H9 (cell line): ENCODE measurements around the gene COL4A6. TPM values are rescaled to one million over a fixed set of nuclear protein-coding genes. Genes with fewer than 3 reads are reported as not detected.

Experiments used
- DNase-seq: peaks from one replicate; pipeline ENCODE4 v3.0.0-alpha.2; 2017
- H2AFZ ChIP-seq: one replicate; pipeline ENCODE4 v1.6.1; 2013; ENCODE audit warnings: mild to moderate bottlenecking, low read length, control low read depth, moderate library complexity
- H2AK5ac ChIP-seq: 2 replicates; pipeline ENCODE4 v1.6.1; 2013; ENCODE audit warnings: low read length, control low read depth, mixed read lengths; ENCODE audit not compliant: insufficient read length
- H2BK120ac ChIP-seq: one replicate; pipeline ENCODE4 v1.6.1; 2013; ENCODE audit warnings: low read depth, mild to moderate bottlenecking, low read length, control low read depth, inconsistent platforms; ENCODE audit not compliant: poor library complexity, severe bottlenecking
- H2BK12ac ChIP-seq: 2 replicates; pipeline ENCODE4 v1.6.1; 2013; ENCODE audit warnings: low read length, control low read depth, mixed read lengths, low read depth; ENCODE audit not compliant: insufficient read length
- H2BK15ac ChIP-seq: 2 replicates; pipeline ENCODE4 v1.6.1; 2013; ENCODE audit warnings: low read depth, low read length, control low read depth
- H2BK20ac ChIP-seq: one replicate; pipeline ENCODE4 v1.6.1; 2013; ENCODE audit warnings: low read depth, mild to moderate bottlenecking, low read length, control low read depth, inconsistent platforms; ENCODE audit not compliant: poor library complexity, severe bottlenecking
- H2BK5ac ChIP-seq: 2 replicates; pipeline ENCODE4 v1.6.1; 2013; ENCODE audit warnings: low read length, control low read depth, mixed read lengths; ENCODE audit not compliant: insufficient read length
- H3K14ac ChIP-seq: 2 replicates; pipeline ENCODE4 v1.6.1; 2013; ENCODE audit warnings: low read length, control low read depth; ENCODE audit not compliant: insufficient read depth
- H3K18ac ChIP-seq: 2 replicates; pipeline ENCODE4 v1.6.1; 2013; ENCODE audit warnings: low read depth, mild to moderate bottlenecking, mixed read lengths, low read length, control low read depth; ENCODE audit not compliant: insufficient read length
- H3K23ac ChIP-seq: 2 replicates; pipeline ENCODE4 v1.6.1; 2013; ENCODE audit warnings: low read length, control low read depth, mixed read lengths, low read depth; ENCODE audit not compliant: insufficient read length
- H3K23me2 ChIP-seq: 2 replicates; pipeline ENCODE4 v1.6.1; 2013; ENCODE audit warnings: low read depth, mild to moderate bottlenecking, mixed read lengths, low read length, control low read depth; ENCODE audit not compliant: insufficient read length, poor library complexity, severe bottlenecking
- H3K27ac ChIP-seq: 2 replicates; pipeline ENCODE4 v1.5.1; 2013; ENCODE audit warnings: low read length, control low read depth, mixed read lengths, low read depth; ENCODE audit not compliant: insufficient read length
- H3K27me3 ChIP-seq: 2 replicates; pipeline ENCODE4 v1.6.1; 2013; ENCODE audit warnings: low read length, control low read depth, inconsistent platforms; ENCODE audit not compliant: insufficient read depth
- H3K4ac ChIP-seq: 2 replicates; pipeline ENCODE4 v1.6.1; 2013; ENCODE audit warnings: low read depth, mild to moderate bottlenecking, control low read depth, inconsistent platforms, low read length, moderate library complexity
- H3K4me1 ChIP-seq: 2 replicates; pipeline ENCODE4 v1.6.1; 2013; ENCODE audit warnings: low read length, control low read depth, inconsistent platforms; ENCODE audit not compliant: insufficient read depth
- H3K4me2 ChIP-seq: 2 replicates; pipeline ENCODE4 v1.6.1; 2013; ENCODE audit warnings: low read length, control low read depth, mixed read lengths; ENCODE audit not compliant: insufficient read length, insufficient read depth
- H3K56ac ChIP-seq: 2 replicates; pipeline ENCODE4 v1.6.1; 2013; ENCODE audit warnings: low read depth, mild to moderate bottlenecking, mixed read lengths, low read length, control low read depth; ENCODE audit not compliant: insufficient read length
- H3K79me1 ChIP-seq: 2 replicates; pipeline ENCODE4 v1.6.1; 2013; ENCODE audit warnings: low read depth, mild to moderate bottlenecking, moderate library complexity, low read length, control low read depth, inconsistent platforms; ENCODE audit not compliant: insufficient read depth, poor library complexity, severe bottlenecking
- H3K79me2 ChIP-seq: 2 replicates; pipeline ENCODE4 v1.6.1; 2013; ENCODE audit warnings: low read length, control low read depth, inconsistent platforms; ENCODE audit not compliant: insufficient read depth
- H3K9ac ChIP-seq: 2 replicates; pipeline ENCODE4 v1.6.1; 2013; ENCODE audit warnings: low read length, control low read depth, mixed read lengths; ENCODE audit not compliant: insufficient read length; ENCODE audit errors: extremely low read depth
- H3K9me3 ChIP-seq: one replicate; pipeline ENCODE4 v1.6.1; 2013; ENCODE audit warnings: low read depth, low read length, inconsistent platforms; ENCODE audit not compliant: control insufficient read depth
- H3T11ph ChIP-seq: one replicate; pipeline ENCODE4 v1.6.1; 2013; ENCODE audit warnings: mild to moderate bottlenecking, low read length, control low read depth, inconsistent platforms
- H4K20me1 ChIP-seq: one replicate; pipeline ENCODE4 v1.6.1; 2013; ENCODE audit not compliant: control insufficient read depth, insufficient read length, insufficient read depth
- H4K5ac ChIP-seq: 2 replicates; pipeline ENCODE4 v1.6.1; 2013; ENCODE audit warnings: low read depth, mild to moderate bottlenecking, mixed read lengths, low read length, control low read depth; ENCODE audit not compliant: insufficient read length
- H4K8ac ChIP-seq: replicated peaks from 2 replicates; pipeline ENCODE4 v1.6.1; 2013; ENCODE audit warnings: low read length, control low read depth, mixed read lengths, low read depth; ENCODE audit not compliant: insufficient read length
- H4K91ac ChIP-seq: 2 replicates; pipeline ENCODE4 v1.6.1; 2013; ENCODE audit warnings: low read depth, mild to moderate bottlenecking, moderate library complexity, mixed read lengths, low read length, control low read depth; ENCODE audit not compliant: insufficient read length
- H3K27ac Mint-ChIP-seq, 3 experiments: 2 replicates in 2 of 3; 3 replicates in 1 of 3; pipeline ENCODE4 v1.8.0; 2020 to 2021; ENCODE audit warnings: mixed read lengths in 3 of 3, mild to moderate bottlenecking in 1 of 3, moderate library complexity in 1 of 3
- H3K27me3 Mint-ChIP-seq: 2 replicates; pipeline ENCODE4 v1.8.0; 2021; ENCODE audit warnings: low read depth, mild to moderate bottlenecking, moderate library complexity, mixed read lengths
- H3K36me3 Mint-ChIP-seq, 3 experiments: 2 replicates in 2 of 3; 3 replicates in 1 of 3; pipeline ENCODE4 v1.8.0; 2020 to 2021; ENCODE audit warnings: low read depth in 3 of 3, mixed read lengths in 3 of 3; ENCODE audit not compliant: insufficient read depth in 1 of 3
- H3K4me1 Mint-ChIP-seq, 2 experiments: 2 replicates each; pipeline ENCODE4 v1.8.0; 2020; ENCODE audit warnings: mixed read lengths in 2 of 2
- H3K4me3 Mint-ChIP-seq, 2 experiments: 2 replicates in 1 of 2; 3 replicates in 1 of 2; pipeline ENCODE4 v1.8.0; 2020 to 2021; ENCODE audit warnings: mild to moderate bottlenecking in 2 of 2, mixed read lengths in 2 of 2, moderate library complexity in 1 of 2
- H3K9me3 Mint-ChIP-seq, 2 experiments: 2 replicates in 1 of 2; 3 replicates in 1 of 2; pipeline ENCODE4 v1.8.0; 2020; ENCODE audit warnings: mild to moderate bottlenecking in 2 of 2, mixed read lengths in 2 of 2, moderate library complexity in 1 of 2
- WGBS: extraction: QIAGEN DNeasy Blood & Tissue Kit; methylation state at CpG from one replicate; pipeline ENCODE4 v1.1.7; 2013; ENCODE audit warnings: missing lambda C conversion rate, low lambda C conversion rate, mixed read lengths; ENCODE audit not compliant: insufficient read length; ENCODE audit errors: extremely low coverage; 5-methylcytosine and 5-hydroxymethylcytosine counted together
- total RNA-seq: library from RNA; stranded (reverse); gene quantifications from 2 replicates; pipeline ENCODE4 v1.2.1, GENCODE V29; 2021
- TF ChIP-seq, protein P1 (sequence below): fragments of 200-600 bp; sonication (generic); conservative IDR thresholded peaks from 3 replicates; pipeline ENCODE4 v1.8.0; 2021; ENCODE audit warnings: antibody characterized with exemption, mild to moderate bottlenecking

Gene COL4A6
- total RNA-seq, 1 experiment from 2014 or later, result 16.7 TPM

GRCh38 chrX:108132034-108132433 is 306.2 kb downstream of the COL4A6 start:
- Mint-ChIP-seq H3K4me3 (no peak overlapping the region), H3K4me1 (peaks cover 10 to 12% of the 10 kb centered on the region in 2 experiments), H3K27ac (no peak overlapping the region), H3K36me3 (no peaks in the 10 kb centered on the region; a peak in 2 of 7 replicates), H3K27me3 (no peaks in the 10 kb centered on the region; the same call in 1 of the 2 replicates), H3K9me3 (no peaks in the 10 kb centered on the region)
- no peaks in the 10 kb centered on the region for H3K79me1 ChIP-seq
- no peak overlapping the region for H3K4ac ChIP-seq
- H3K4me1 ChIP-seq, result peaks cover 4% of the 10 kb centered on the region; the same call in 1 of the 2 replicates
- TF ChIP-seq, protein P1, sequence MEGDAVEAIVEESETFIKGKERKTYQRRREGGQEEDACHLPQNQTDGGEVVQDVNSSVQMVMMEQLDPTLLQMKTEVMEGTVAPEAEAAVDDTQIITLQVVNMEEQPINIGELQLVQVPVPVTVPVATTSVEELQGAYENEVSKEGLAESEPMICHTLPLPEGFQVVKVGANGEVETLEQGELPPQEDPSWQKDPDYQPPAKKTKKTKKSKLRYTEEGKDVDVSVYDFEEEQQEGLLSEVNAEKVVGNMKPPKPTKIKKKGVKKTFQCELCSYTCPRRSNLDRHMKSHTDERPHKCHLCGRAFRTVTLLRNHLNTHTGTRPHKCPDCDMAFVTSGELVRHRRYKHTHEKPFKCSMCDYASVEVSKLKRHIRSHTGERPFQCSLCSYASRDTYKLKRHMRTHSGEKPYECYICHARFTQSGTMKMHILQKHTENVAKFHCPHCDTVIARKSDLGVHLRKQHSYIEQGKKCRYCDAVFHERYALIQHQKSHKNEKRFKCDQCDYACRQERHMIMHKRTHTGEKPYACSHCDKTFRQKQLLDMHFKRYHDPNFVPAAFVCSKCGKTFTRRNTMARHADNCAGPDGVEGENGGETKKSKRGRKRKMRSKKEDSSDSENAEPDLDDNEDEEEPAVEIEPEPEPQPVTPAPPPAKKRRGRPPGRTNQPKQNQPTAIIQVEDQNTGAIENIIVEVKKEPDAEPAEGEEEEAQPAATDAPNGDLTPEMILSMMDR, result no peak
- no peak overlapping the region for H3K9ac ChIP-seq
- no CpG with 5 or more reads among the region's 8 CpGs for WGBS
- no peak overlapping the region for H3K4me2 ChIP-seq
- no peaks in the 10 kb centered on the region for H3K79me2 ChIP-seq
- H2AK5ac ChIP-seq, result no peak overlapping the region
- no peak for DNase-seq
- H2BK12ac ChIP-seq, result no peak overlapping the region
- H2BK5ac ChIP-seq, result no peak overlapping the region
- H3K56ac ChIP-seq, result no peak overlapping the region
- no peak overlapping the region for H3K27ac ChIP-seq
- no peaks in the 10 kb centered on the region for H3K9me3 ChIP-seq
- H3K23me2 ChIP-seq, result no peaks in the 10 kb centered on the region
- no peak overlapping the region for H4K5ac ChIP-seq
- H2BK120ac ChIP-seq, result no peak overlapping the region
- no peak overlapping the region for H2BK15ac ChIP-seq
- H3K27me3 ChIP-seq, result no peaks in the 10 kb centered on the region; the same call in 1 of the 2 replicates
- no peak overlapping the region for H3K18ac ChIP-seq
- H3K23ac ChIP-seq, result no peak overlapping the region
- H2BK20ac ChIP-seq, result no peak overlapping the region
- no peak overlapping the region for H3K14ac ChIP-seq
- H2AFZ ChIP-seq, result no peak overlapping the region
- no peaks in the 10 kb centered on the region for H4K20me1 ChIP-seq
- no peak overlapping the region for H4K91ac ChIP-seq
- no peak overlapping the region for H4K8ac ChIP-seq
- no peak overlapping the region for H3T11ph ChIP-seq
